ENCODE data around the gene PCDHB8.
"Not testable (repeated sequence)": the region's sequence is repeated elsewhere in the genome, so short reads cannot be mapped to it uniquely, and the experiment has no call there.

PCDHB8 gene

DNA sequence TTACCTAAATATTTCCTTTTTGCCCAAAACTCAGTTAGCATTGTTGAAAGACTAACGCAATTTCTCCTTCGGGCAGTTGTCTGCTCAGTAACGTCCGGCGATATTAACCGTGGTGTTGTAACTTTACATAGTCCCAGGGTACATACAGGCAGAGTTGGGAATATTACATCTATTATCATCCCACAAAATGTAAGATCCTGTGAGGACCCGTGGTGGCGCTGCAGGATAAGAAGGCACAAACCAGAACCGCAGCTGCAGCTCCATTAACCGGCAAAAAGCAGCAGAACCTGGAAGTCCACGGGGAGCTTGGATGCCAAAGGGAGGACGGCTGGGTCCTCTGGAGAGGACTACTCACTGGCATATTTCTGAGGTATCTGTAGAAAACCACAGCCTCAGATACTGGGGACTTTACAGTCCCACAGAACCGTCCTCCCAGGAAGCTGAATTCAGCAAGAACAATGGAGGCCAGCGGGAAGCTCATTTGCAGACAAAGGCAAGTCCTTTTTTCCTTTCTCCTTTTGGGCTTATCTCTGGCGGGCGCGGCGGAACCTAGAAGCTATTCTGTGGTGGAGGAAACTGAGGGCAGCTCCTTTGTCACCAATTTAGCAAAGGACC, at the start of gene PCDHB8:
Gene PCDHB8 (plus strand): TSS at position 214 of the 615 bp plus-strand sequence. CDS start 245 bp downstream, at position 459.
- DNase-seq = not testable (repeated sequence)

DNA sequence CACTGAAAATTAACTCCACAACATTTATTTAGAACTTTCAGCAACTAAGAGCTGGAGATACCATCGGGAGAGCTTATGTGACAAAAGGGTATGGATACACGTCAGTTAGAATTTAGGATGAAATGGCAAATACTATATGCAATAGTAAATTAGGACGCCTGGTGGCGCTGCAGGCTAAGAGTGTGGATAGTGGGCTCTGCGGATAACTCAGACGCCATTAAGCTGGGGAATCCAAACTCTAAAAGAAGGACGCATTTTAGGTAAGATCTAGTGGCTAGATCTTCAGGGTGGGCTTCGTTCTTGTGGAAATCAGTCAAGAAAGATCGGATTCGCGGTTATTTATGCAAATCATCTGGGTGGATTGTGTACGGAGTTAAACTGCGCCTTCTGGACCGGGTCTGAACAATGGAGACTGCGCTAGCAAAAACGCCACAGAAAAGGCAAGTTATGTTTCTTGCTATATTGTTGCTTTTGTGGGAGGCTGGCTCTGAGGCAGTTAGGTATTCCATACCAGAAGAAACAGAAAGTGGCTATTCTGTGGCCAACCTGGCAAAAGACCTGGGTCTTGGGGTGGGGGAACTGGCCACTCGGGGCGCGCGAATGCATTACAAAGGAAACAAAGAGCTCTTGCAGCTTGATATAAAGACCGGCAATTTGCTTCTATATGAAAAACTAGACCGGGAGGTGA, 42.4 kb upstream of the PCDHB8 start, which contains the start of gene PCDHB5:
Gene PCDHB5 (plus strand): TSS at position 177 of the 688 bp plus-strand sequence. CDS start 229 bp downstream, at position 406.
- DNase-seq = no peak

DNA sequence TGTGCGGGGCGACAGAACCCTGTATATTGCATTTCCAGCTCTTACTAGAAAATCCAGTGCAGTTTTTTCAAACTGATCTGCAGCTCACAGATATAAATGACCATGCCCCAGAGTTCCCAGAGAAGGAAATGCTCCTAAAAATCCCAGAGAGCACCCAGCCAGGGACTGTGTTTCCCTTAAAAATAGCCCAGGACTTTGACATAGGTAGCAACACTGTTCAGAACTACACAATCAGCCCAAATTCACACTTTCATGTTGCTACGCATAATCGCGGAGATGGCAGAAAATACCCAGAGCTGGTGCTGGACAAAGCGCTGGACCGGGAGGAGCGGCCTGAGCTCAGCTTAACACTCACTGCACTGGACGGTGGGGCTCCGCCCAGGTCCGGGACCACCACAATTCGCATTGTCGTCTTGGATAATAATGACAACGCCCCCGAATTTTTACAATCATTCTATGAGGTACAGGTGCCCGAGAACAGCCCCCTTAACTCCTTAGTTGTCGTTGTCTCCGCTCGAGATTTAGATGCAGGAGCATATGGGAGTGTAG, 41.8 kb upstream of the PCDHB8 start:
- DNase-seq = no peak

DNA sequence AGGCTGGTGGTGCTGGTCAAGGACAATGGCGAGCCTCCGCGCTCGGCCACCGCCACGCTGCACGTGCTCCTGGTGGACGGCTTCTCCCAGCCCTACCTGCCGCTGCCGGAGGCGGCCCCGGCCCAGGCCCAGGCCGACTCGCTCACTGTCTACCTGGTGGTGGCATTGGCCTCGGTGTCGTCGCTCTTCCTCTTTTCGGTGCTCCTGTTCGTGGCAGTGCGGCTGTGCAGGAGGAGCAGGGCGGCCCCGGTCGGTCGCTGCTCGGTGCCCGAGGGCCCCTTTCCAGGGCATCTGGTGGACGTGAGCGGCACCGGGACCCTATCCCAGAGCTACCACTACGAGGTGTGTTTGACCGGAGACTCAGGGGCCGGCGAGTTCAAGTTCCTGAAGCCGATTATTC, 40.2 kb upstream of the PCDHB8 start:
- not testable (repeated sequence) for DNase-seq

DNA sequence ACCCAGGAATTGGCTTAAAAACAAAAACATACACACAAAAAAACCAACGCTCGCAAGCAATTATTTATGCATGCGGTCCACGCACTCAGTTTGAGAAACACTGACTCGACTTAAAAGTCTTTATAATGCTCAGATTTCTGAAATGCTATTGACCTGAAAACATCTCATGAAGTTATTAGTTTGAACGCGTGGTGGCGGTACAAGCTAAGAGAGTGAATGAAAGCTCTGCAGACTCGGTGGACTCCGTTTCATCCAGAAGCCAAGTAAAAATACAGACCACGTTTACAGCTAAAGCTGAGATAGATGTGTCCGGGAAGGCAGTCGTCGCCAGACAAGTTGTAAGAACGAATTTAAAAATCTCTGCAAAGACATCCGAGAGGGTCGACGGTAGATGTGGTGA, 27.8 kb upstream of the PCDHB8 start, which contains the start of gene PCDHB6:
Gene PCDHB6 (plus strand): TSS at position 246 of the 400 bp plus-strand sequence. CDS start 201 bp downstream, outside the sequence.
- no peak for DNase-seq

DNA sequence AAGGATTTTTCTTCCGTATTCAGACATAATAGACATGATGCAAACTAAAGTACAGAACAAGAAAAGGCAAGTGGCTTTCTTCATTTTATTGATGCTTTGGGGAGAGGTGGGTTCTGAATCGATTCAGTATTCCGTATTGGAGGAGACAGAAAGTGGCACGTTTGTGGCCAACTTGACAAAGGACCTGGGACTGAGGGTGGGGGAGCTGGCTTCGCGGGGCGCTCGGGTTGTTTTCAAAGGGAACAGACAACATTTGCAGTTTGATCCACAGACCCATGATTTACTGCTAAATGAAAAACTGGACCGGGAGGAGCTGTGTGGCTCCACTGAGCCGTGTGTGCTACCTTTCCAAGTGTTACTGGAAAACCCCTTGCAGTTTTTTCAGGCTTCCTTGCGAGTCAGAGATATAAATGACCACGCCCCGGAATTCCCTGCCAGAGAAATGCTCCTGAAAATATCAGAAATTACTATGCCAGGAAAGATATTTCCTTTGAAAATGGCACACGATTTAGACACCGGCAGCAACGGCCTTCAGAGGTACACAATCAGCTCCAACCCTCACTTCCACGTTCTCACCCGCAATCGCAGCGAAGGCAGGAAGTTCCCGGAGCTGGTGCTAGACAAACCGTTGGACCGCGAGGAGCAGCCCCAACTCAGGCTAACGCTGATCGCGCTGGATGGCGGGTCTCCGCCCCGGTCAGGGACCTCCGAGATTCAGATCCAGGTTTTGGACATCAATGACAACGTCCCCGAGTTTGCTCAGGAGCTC, 27.2 kb upstream of the PCDHB8 start:
- no peak for DNase-seq

DNA sequence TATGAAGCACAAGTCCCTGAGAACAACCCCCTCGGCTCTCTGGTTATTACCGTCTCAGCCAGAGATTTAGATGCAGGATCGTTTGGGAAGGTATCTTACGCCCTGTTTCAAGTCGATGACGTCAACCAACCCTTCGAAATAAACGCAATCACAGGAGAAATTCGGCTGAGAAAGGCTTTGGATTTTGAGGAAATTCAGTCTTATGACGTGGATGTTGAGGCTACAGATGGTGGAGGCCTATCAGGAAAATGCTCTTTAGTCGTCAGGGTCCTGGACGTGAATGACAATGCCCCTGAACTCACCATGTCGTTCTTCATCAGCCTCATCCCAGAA, 26.6 kb upstream of the PCDHB8 start:
- DNase-seq = no peak

DNA sequence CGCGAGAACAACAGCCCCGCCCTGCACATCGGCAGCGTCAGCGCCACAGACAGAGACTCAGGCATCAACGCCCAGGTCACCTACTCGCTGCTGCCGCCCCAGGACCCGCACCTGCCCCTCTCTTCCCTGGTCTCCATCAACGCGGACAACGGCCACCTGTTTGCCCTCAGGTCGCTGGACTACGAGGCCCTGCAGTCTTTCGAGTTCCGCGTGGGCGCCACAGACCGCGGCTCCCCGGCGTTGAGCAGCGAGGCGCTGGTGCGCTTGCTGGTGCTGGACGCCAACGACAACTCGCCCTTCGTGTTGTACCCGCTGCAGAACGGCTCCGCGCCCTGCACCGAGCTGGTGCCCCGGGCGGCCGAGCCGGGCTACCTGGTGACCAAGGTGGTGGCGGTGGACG, 26.0 kb upstream of the PCDHB8 start:
- DNase-seq = not testable (repeated sequence)

DNA sequence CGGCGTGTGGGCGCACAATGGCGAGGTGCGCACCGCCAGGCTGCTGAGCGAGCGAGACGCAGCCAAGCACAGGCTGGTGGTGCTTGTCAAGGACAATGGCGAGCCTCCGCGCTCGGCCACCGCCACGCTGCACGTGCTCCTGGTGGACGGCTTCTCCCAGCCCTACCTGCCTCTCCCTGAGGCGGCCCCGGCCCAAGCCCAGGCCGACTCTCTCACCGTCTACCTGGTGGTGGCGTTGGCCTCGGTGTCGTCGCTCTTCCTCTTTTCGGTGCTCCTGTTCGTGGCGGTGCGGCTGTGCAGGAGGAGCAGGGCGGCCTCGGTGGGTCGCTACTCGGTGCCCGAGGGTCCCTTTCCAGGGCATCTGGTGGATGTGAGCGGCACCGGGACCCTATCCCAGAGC, 25.5 kb upstream of the PCDHB8 start:
- not testable (repeated sequence) for DNase-seq

DNA sequence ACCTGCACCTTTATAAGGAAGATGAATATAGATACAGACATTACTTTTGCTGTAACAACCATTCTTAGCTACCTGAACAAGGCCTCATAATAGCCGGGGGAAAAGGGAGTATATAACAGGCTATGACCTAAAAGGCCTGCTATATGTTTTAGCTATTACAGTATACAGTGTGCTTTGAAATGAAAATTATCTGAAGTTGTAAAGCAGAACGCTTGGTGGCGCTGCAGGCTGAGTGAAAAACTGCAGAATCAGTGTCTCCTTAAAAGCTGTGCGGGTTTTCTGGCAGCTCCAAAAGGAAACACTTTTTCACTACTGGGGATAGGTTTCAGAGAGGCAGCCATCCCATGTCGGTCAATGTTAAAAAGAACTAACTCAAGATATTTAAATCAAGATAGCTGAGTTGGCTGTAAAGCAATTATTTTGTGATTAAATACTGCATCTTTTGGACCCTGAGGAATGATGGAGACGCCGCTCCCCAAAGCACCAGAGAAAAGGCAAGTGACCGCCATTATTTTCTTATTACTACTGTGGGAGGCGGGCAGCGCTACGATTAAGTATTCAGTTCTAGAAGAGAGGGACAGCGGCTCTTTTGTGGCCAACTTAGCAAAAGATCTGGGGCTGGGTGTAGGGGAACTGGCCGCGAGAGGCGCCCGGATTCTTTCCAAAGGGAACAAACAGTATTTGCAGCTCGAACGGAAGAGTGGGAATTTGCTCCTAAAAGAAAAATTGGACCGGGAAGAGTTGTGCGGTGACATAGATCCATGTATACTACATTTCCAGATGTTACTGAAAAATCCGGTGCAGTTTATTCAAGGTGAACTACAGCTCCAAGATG, 21.8 kb upstream of the PCDHB8 start:
- no peak for DNase-seq

DNA sequence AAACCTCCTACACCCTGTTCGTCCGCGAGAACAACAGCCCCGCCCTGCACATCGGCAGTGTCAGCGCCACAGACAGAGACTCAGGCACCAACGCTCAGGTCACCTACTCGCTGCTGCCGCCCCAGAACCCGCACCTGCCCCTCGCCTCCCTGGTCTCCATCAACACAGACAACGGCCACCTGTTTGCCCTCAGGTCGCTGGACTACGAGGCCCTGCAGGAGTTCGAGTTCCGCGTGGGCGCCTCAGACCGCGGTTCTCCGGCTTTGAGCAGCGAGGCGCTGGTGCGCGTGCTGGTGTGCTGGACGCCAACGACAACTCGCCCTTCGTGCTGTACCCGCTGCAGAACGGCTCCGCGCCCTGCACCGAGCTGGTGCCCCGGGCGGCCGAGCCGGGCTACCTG, 20.2 kb upstream of the PCDHB8 start:
- DNase-seq = not testable (repeated sequence)

DNA sequence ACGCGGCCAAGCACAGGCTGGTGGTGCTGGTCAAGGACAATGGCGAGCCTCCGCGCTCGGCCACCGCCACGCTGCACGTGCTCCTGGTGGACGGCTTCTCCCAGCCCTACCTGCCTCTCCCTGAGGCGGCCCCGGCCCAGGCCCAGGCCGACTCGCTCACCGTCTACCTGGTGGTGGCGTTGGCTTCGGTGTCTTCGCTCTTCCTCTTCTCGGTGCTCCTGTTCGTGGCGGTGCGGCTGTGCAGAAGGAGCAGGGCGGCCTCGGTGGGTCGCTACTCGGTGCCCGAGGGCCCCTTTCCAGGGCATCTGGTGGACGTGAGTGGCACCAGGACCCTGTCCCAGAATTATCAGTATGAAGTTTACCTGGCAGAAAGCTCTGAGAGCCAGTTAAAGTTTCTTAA, 19.7 kb upstream of the PCDHB8 start:
- DNase-seq = not testable (repeated sequence)

DNA sequence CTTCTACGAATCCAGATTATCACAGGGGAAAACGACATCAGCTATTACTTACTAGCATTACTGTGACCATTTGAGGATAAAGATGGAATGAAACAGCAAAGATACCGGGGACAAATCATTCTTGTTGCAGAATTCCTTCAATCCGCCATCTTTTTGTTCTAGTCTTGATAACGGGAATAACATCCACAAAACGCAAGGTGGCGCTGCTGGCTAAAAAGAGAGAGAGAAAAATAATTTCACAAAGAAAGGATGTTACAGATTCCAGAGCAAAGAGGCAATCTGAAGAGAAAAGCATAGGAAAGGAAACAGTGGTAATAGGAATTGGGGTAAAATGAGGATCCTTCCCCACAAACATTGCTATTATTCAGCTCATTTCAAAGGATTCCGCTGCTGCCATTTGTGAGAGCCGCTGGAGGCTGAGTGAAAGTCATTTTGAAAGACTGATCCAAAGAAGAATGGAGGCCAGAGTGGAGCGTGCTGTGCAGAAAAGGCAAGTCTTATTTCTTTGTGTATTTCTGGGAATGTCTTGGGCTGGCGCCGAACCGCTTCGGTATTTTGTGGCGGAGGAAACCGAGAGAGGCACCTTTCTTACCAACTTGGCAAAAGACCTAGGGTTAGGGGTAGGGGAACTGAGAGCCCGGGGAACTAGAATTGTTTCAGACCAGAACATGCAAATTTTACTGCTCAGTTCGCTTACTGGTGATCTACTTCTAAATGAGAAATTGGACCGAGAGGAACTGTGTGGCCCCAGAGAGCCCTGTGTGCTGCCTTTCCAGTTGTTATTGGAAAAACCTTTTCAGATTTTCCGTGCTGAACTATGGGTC, 5.0 kb upstream of the PCDHB8 start, which contains the start of gene PCDHB7:
Gene PCDHB7 (plus strand): TSS at position 264 of the 824 bp plus-strand sequence. CDS start 192 bp downstream, at position 456.
- DNase-seq = no peak

DNA sequence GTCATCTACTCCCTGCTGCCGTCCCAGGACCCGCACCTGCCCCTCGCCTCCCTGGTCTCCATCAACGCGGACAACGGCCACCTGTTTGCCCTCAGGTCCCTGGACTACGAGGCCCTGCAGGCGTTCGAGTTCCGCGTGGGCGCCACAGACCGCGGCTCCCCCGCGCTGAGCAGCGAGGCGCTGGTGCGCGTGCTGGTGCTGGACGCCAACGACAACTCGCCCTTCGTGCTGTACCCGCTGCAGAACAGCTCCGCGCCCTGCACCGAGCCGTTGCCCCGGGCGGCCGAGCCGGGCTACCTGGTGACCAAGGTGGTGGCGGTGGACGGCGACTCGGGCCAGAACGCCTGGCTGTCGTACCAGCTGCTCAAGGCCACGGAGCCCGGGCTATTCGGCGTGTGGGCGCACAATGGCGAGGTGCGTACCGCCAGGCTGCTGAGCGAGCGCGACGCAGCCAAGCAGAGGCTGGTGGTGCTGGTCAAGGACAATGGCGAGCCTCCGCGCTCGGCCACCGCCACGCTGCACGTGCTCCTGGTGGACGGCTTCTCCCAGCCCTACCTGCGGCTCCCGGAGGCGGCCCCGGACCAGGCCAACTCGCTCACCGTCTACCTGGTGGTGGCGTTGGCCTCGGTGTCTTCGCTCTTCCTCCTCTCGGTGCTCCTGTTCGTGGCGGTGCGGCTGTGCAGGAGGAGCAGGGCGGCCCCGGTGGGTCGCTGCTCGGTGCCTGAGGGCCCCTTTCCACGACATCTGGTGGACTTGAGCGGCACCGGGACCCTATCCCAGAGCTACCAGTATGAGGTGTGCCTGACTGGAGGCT, 3.1 kb upstream of the PCDHB8 start:
- not testable (repeated sequence) for DNase-seq

DNA sequence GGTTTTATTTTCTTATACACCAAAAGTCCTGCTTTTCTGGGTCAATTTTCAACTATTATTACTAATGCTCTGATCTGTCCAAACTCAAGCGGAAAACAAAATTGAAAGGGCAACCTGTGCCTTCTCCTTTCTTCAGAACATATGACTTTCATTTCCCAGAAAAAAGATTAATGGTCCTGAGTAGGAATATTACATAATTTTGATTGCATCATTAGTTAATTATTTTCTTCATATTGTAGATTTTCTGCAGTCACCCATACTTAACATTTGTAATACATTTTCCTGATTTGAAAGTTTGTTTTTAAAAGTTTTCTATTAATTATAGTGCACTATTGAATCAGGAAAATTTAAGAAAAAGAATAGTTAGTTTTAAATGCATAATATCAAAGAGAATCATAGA, 1.7 kb upstream of the PCDHB8 start:
- DNase-seq = no peak

DNA sequence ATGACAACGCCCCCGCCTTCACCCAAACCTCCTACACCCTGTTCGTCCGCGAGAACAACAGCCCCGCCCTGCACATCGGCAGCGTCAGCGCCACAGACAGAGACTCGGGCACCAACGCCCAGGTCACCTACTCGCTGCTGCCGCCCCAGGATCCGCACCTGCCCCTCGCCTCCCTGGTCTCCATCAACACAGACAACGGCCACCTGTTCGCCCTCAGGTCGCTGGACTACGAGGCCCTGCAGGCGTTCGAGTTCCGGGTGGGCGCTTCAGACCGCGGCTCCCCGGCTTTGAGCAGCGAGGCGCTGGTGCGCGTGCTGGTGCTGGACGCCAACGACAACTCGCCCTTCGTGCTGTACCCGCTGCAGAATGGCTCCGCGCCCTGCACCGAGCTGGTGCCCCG, 1.8 kb downstream of the PCDHB8 start:
- not testable (repeated sequence) for DNase-seq

DNA sequence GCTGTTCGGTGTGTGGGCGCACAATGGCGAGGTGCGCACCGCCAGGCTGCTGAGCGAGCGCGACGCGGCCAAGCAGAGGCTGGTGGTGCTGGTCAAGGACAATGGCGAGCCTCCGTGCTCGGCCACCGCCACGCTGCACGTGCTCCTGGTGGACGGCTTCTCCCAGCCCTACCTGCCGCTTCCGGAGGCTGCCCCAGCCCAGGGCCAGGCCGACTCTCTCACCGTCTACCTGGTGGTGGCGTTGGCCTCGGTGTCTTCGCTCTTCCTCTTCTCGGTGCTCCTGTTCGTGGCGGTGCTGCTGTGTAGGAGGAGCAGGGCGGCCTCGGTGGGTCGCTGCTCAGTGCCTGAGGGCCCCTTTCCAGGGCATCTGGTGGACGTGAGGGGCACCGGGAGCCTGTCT, 2.3 kb downstream of the PCDHB8 start:
- not testable (repeated sequence) for DNase-seq

DNA sequence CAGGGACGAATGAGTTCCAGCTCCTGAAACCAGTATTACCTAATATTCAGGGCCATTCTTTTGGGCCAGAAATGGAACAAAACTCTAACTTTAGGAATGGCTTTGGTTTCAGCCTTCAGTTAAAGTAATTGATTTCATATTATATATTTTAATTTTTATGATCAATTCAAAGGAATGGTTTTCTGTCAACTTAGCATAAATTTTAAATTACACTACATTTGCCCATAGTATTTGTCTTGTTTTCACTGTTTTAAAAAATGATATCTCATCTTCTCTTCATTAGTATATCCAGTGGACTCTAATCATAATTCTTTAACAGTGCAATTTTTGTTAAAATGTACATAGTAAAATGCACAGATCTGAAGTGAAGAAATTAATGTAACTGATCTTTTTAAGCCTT, 2.7 kb downstream of the PCDHB8 start:
- DNase-seq = no peak

DNA sequence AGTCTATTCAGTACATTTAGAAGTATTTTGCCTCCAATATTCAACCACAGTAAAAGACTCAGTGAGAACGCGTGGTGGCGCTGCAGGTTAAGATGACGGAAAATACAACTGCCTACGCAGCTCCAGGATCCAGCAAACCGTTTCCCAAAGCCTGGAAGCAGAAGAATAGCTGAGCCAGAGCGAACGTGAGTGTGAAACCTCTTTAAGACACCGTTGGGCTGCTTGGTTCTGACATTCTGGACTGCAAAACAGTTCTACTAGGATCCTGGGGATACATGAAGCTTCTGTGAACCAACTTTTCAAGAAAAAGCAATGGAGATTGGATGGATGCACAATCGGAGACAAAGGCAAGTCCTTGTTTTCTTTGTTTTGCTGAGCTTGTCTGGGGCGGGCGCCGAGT, 4.7 kb downstream of the PCDHB8 start, which contains the start of gene PCDHB16:
Gene PCDHB16 (plus strand): TSS at position 140 of the 400 bp plus-strand sequence. CDS start 173 bp downstream, at position 313.
- DNase-seq = no peak
